ENCODE results near the gene PURA. TPM values are rescaled to one million over a fixed set of nuclear protein-coding genes. Genes with fewer than 3 reads are reported as not detected.

The PURA gene
- total and polyA plus RNA-seq, 5 experiments from 2014 or later = 4.4 to 30.4 (median 4.7) TPM

GRCh38 chr5:140126315-140127012, 12.6 kb downstream of the PURA start:
- no peak overlapping the region for H3K4me3 Mint-ChIP-seq
- DNase-seq = no peak
- H3K4me1 Mint-ChIP-seq = peaks cover 15 to 49% (median 47%) of the 10 kb centered on the region in 4 donors
- no peak for ATAC-seq
- POLR2A ChIA-PET = interaction anchor here (0.6 to 1.1 kb wide), 2 partner anchors 14 to 766 kb away, joined by 3 to 5 read pairs; no protein-coding TSS in a partner anchor
- H3K36me3 Mint-ChIP-seq = no peaks in the 10 kb centered on the region
- H3K9me3 Mint-ChIP-seq = no peaks in the 10 kb centered on the region
- no peaks in the 10 kb centered on the region for H3K27me3 Mint-ChIP-seq
- H3K27ac Mint-ChIP-seq = no peak overlapping the region

- Mint-ChIP-seq H3K4me1 (peaks cover 20 to 55% (median 54%) of the 10 kb centered on the region in 4 donors), H3K27me3 (no peaks in the 10 kb centered on the region), H3K36me3 (no peaks in the 10 kb centered on the region), H3K27ac (no peak overlapping the region), H3K9me3 (no peaks in the 10 kb centered on the region), H3K4me3 (no peak overlapping the region)
- POLR2A ChIA-PET = no interaction called here
- ATAC-seq (no peak), DNase-seq (no peak)
Observed at GRCh38 chr5:140128376-140128775, 14.5 kb downstream of the PURA start.

- Mint-ChIP-seq H3K4me1 (peaks cover 32 to 66% (median 61%) of the 10 kb centered on the region in 4 donors), H3K36me3 (peaks cover 0 to 3% (median 0%) of the 10 kb centered on the region in 3 donors), H3K9me3 (no peaks in the 10 kb centered on the region), H3K27ac (peak overlapping the region in 3 of 10 donors; percentile 0 to 13 (median 2)), H3K4me3 (peak overlapping the region in 5 of 10 donors; percentile 10 to 54 (median 19)), H3K27me3 (no peaks in the 10 kb centered on the region)
- ATAC-seq (no peak), DNase-seq (no peak)
- POLR2A ChIA-PET = interaction anchor here (1.5 kb wide), 2 partner anchors 17 to 44 kb away, joined by 3 to 4 read pairs; partner anchors contain the start of genes CYSTM1 and PURA
Observed at GRCh38 chr5:140130949-140131733, 17.2 kb downstream of the PURA start.

GRCh38 chr5:140131967-140132409, 18.1 kb downstream of the PURA start:
- Mint-ChIP-seq H3K9me3 (no peaks in the 10 kb centered on the region), H3K36me3 (peaks cover 0 to 3% (median 0%) of the 10 kb centered on the region in 3 donors), H3K27me3 (no peaks in the 10 kb centered on the region), H3K27ac (peak overlapping the region in 3 of 10 donors; percentile 2 to 23 (median 4)), H3K4me1 (peaks cover 29 to 65% (median 57%) of the 10 kb centered on the region in 4 donors), H3K4me3 (peak overlapping the region in 7 of 10 donors; percentile 1 to 54 (median 19))
- POLR2A ChIA-PET = interaction anchor here (1.5 kb wide), 2 partner anchors 18 to 43 kb away, joined by 3 to 4 read pairs; partner anchors contain the start of genes CYSTM1 and PURA
- DNase-seq (peak in 2 of 10 donors; percentile 18 to 34), ATAC-seq (peak; percentile 76 to 84)

- no peak for ATAC-seq
- DNase-seq = no peak
- Mint-ChIP-seq H3K27me3 (no peaks in the 10 kb centered on the region), H3K4me1 (peaks cover 31 to 63% (median 57%) of the 10 kb centered on the region in 4 donors), H3K27ac (peak overlapping the region in 1 of 10 donors; percentile 45), H3K9me3 (no peaks in the 10 kb centered on the region), H3K36me3 (peaks cover 0 to 3% (median 0%) of the 10 kb centered on the region in 3 donors), H3K4me3 (peak overlapping the region in 1 of 10 donors; percentile 16)
- POLR2A ChIA-PET = interaction anchor here (0.6 to 1.2 kb wide), 2 partner anchors 25 to 85 kb away, joined by 3 to 5 read pairs; no protein-coding TSS in a partner anchor
Observed at GRCh38 chr5:140133514-140134167, 19.7 kb downstream of the PURA start.

- POLR2A ChIA-PET = no interaction called here
- peaks cover 34 to 64% (median 58%) of the 10 kb centered on the region in 4 donors for H3K4me1 Mint-ChIP-seq
- peaks cover 0 to 3% (median 0%) of the 10 kb centered on the region in 3 donors for H3K36me3 Mint-ChIP-seq
- no peaks in the 10 kb centered on the region for H3K27me3 Mint-ChIP-seq
- H3K27ac Mint-ChIP-seq = peak overlapping the region in 1 of 10 donors; percentile 50
- H3K9me3 Mint-ChIP-seq = no peaks in the 10 kb centered on the region
- DNase-seq = no peak
- H3K4me3 Mint-ChIP-seq = no peak overlapping the region
- no peak for ATAC-seq
Observed at GRCh38 chr5:140134277-140134935, 20.5 kb downstream of the PURA start.

GRCh38 chr5:140135127-140135526, 21.2 kb downstream of the PURA start:
- H3K4me1 Mint-ChIP-seq = peaks cover 34 to 65% (median 58%) of the 10 kb centered on the region in 4 donors
- no peak overlapping the region for H3K4me3 Mint-ChIP-seq
- DNase-seq (no peak), ATAC-seq (no peak)
- H3K27me3 Mint-ChIP-seq = no peaks in the 10 kb centered on the region
- peaks cover 0 to 3% (median 0%) of the 10 kb centered on the region in 3 donors for H3K36me3 Mint-ChIP-seq
- POLR2A ChIA-PET = no interaction called here
- H3K27ac Mint-ChIP-seq = no peak overlapping the region
- H3K9me3 Mint-ChIP-seq = no peaks in the 10 kb centered on the region

- Mint-ChIP-seq H3K27ac (no peak overlapping the region), H3K4me3 (no peak overlapping the region)
- POLR2A ChIA-PET = interaction anchor here (1.1 kb wide), 1 partner anchor 29 kb away, joined by 3 read pairs; no protein-coding TSS in a partner anchor
Observed at GRCh38 chr5:140136624-140137023, 22.7 kb downstream of the PURA start.

GRCh38 chr5:140140435-140140834, 26.5 kb downstream of the PURA start:
- H3K27ac Mint-ChIP-seq = no peak overlapping the region
- H3K27me3 Mint-ChIP-seq = peaks cover 2 to 10% (median 8%) of the 10 kb centered on the region in 5 donors
- H3K36me3 Mint-ChIP-seq = peaks cover 0 to 3% (median 0%) of the 10 kb centered on the region in 3 donors
- no peaks in the 10 kb centered on the region for H3K9me3 Mint-ChIP-seq
- H3K4me3 Mint-ChIP-seq = no peak overlapping the region
- ATAC-seq = no peak
- H3K4me1 Mint-ChIP-seq = peaks cover 19 to 36% (median 30%) of the 10 kb centered on the region in 4 donors
- no peak for DNase-seq
- POLR2A ChIA-PET = no interaction called here

More at GRCh38 chr5:140136624-140137023, 22.7 kb downstream of the PURA start:
- peaks cover 30 to 55% (median 45%) of the 10 kb centered on the region in 4 donors for H3K4me1 Mint-ChIP-seq
- peaks cover 0 to 3% (median 0%) of the 10 kb centered on the region in 3 donors for H3K36me3 Mint-ChIP-seq
- H3K9me3 Mint-ChIP-seq = no peaks in the 10 kb centered on the region
- no peak for ATAC-seq
- no peaks in the 10 kb centered on the region for H3K27me3 Mint-ChIP-seq
- no peak for DNase-seq

GRCh38 chr5:140141241-140141640, 27.3 kb downstream of the PURA start:
- ATAC-seq (no peak), DNase-seq (no peak)
- peaks cover 0 to 3% (median 0%) of the 10 kb centered on the region in 3 donors for H3K36me3 Mint-ChIP-seq
- H3K27ac Mint-ChIP-seq = no peak overlapping the region
- peaks cover 4 to 15% (median 10%) of the 10 kb centered on the region in 5 donors for H3K27me3 Mint-ChIP-seq
- peaks cover 17 to 32% (median 27%) of the 10 kb centered on the region in 4 donors for H3K4me1 Mint-ChIP-seq
- POLR2A ChIA-PET = no interaction called here
- no peak overlapping the region for H3K4me3 Mint-ChIP-seq
- H3K9me3 Mint-ChIP-seq = no peaks in the 10 kb centered on the region

- peaks cover 17 to 37% (median 31%) of the 10 kb centered on the region in 4 donors for H3K4me1 Mint-ChIP-seq
- POLR2A ChIA-PET = no interaction called here
- H3K27ac Mint-ChIP-seq = peak overlapping the region in 2 of 10 donors; percentile 43 to 53
- DNase-seq (no peak), ATAC-seq (no peak)
- no peak overlapping the region for H3K4me3 Mint-ChIP-seq
- H3K9me3 Mint-ChIP-seq = no peaks in the 10 kb centered on the region
- peaks cover 4 to 24% (median 12%) of the 10 kb centered on the region in 5 donors for H3K27me3 Mint-ChIP-seq
- H3K36me3 Mint-ChIP-seq = peaks cover 0 to 3% (median 0%) of the 10 kb centered on the region in 3 donors
Observed at GRCh38 chr5:140142246-140142645, 28.3 kb downstream of the PURA start.

All from naive thymus-derived CD8-positive, alpha-beta T cell (primary cell).